CD4-positive, alpha-beta memory T cell (primary cell): Measurements from ENCODE around the gene CBL. TPM values are rescaled to one million over a fixed set of nuclear protein-coding genes. Genes with fewer than 3 reads are reported as not detected.
A peak's percentile ranks its signal among the peaks of the same experiment; 100 is the strongest.

Source experiments
- CTCF ChIA-PET: fragments of 350-600 bp; sonication (Branson Sonifier 250); formaldehyde crosslinking; loops from one replicate; lab custom pipeline; 2021; ENCODE audit warnings: inconsistent platforms; ENCODE audit not compliant: partially characterized antibody; lab: Charles Lee
- POLR2A ChIA-PET: fragments of 350-600 bp; sonication (Branson Sonifier 250); formaldehyde crosslinking; loops from one replicate; lab custom pipeline; 2021; ENCODE audit not compliant: partially characterized antibody; lab: Charles Lee
- DNase-seq, 5 donors: peaks; one replicate each; pipeline versions ENCODE4 v3.0.0 to v3.0.0-alpha.2; 2020 to 2022; ENCODE audit warnings: mixed read lengths in 1 of 5
- H3K27ac ChIP-seq: one replicate; pipeline ENCODE4 v1.7.0; 2013; ENCODE audit warnings: low read depth, low read length
- H3K27me3 ChIP-seq: 2 replicates; pipeline ENCODE4 v1.7.0; 2013; ENCODE audit warnings: mild to moderate bottlenecking, low read length, moderate library complexity; ENCODE audit not compliant: insufficient read depth
- H3K36me3 ChIP-seq: 2 replicates; pipeline ENCODE4 v1.7.0; 2013; ENCODE audit warnings: mild to moderate bottlenecking, low read length, moderate library complexity; ENCODE audit not compliant: insufficient read depth
- H3K4me1 ChIP-seq: 2 replicates; pipeline ENCODE4 v1.7.0; 2013; ENCODE audit warnings: mild to moderate bottlenecking, low read length, moderate library complexity; ENCODE audit not compliant: insufficient read depth
- H3K4me3 ChIP-seq, 2 donors: one replicate each; pipeline ENCODE4 v1.7.0; 2013; ENCODE audit warnings: low read length in 2 of 2, mild to moderate bottlenecking in 1 of 2
- H3K9me3 ChIP-seq, 2 donors: one replicate each; pipeline ENCODE4 v1.7.0; 2013; ENCODE audit warnings: low read length in 2 of 2, control low read depth in 1 of 2; ENCODE audit not compliant: control insufficient read depth in 1 of 2
- H3K27ac Mint-ChIP-seq, 7 donors: one replicate each; pipeline ENCODE4 v1.8.0; 2020 to 2021; ENCODE audit warnings: mixed read lengths in 7 of 7, mild to moderate bottlenecking in 6 of 7, inconsistent platforms in 3 of 7, moderate library complexity in 3 of 7
- H3K27me3 Mint-ChIP-seq, 2 donors: one replicate each; pipeline ENCODE4 v1.8.0; 2020 to 2021; ENCODE audit warnings: mixed read lengths in 2 of 2
- H3K36me3 Mint-ChIP-seq, 2 donors: one replicate each; pipeline ENCODE4 v1.8.0; 2020 to 2021; ENCODE audit warnings: mixed read lengths in 2 of 2, inconsistent platforms in 1 of 2, mild to moderate bottlenecking in 1 of 2
- H3K4me1 Mint-ChIP-seq, 4 donors: one replicate each; pipeline ENCODE4 v1.8.0; 2020 to 2021; ENCODE audit warnings: mixed read lengths in 4 of 4, mild to moderate bottlenecking in 1 of 4
- H3K4me3 Mint-ChIP-seq, 8 donors: one replicate each; pipeline ENCODE4 v1.8.0; 2020 to 2021; ENCODE audit warnings: mixed read lengths in 8 of 8, mild to moderate bottlenecking in 7 of 8, moderate library complexity in 6 of 8, inconsistent platforms in 3 of 8
- H3K9me3 Mint-ChIP-seq, 8 donors: one replicate each; pipeline ENCODE4 v1.8.0; 2020 to 2021; ENCODE audit warnings: mixed read lengths in 8 of 8, mild to moderate bottlenecking in 5 of 8, inconsistent platforms in 3 of 8, moderate library complexity in 1 of 8
- intact Hi-C: fragments of 100-400 bp; cut with micrococcal nuclease; formaldehyde crosslinking; loops from one replicate; pipeline ENCODE4 v1.15.1; 2023
- polyA plus RNA-seq, 2 donors: library from polyadenylated mRNA; unstranded; fragments of 300-500 nt; fragmentation: Illumina TruSeq; gene quantifications; one replicate each; pipeline ENCODE4 v1.2.3, GENCODE V29; 2021
- total RNA-seq, 2 experiments: library from RNA; stranded (reverse); gene quantifications; one replicate each; pipeline ENCODE4 v1.2.3, GENCODE V29; 2021

The CBL gene
- total and polyA plus RNA-seq, 4 experiments from 2014 or later: 3.6 to 39.8 (median 27.6) TPM

DNA sequence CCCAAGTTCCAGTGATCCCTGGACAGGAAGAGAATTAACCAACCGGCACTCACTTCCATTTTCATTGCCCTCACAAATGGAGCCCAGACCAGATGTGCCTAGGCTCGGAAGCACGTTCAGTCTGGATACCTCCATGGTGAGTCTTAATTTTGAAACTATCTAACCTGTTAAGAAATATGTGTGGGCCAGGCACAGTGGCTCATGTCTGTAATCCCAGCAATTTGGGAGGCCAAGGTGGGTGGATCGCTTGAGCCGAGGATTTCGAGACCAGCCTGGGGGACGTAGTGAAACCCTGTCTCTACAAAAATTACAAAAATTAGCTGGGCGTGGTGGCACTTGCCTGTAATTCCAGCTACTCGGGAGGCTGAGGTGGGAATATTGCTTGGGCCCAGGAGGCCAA lies 79.3 kb downstream of the CBL start:
- H3K27ac Mint-ChIP-seq: peak overlapping the region in 3 of 7 donors; percentile 12 to 60 (median 57)
- no peak overlapping the region for H3K4me3 Mint-ChIP-seq
- no peaks in the 10 kb centered on the region for H3K27me3 Mint-ChIP-seq
- H3K4me1 ChIP-seq: peaks cover 9% of the 10 kb centered on the region
- ChIA-PET CTCF (interaction anchor here (0.7 to 3.6 kb wide), 10 partner anchors 12 to 219 kb away, joined by 3 to 79 read pairs (median 14); partner anchors contain the start of genes CBL and VPS11), POLR2A (interaction anchor here (1.3 to 3.2 kb wide), 2 partner anchors 79 to 117 kb away, joined by 7 to 44 read pairs; partner anchors contain the start of genes CBL and NLRX1)
- H3K36me3 Mint-ChIP-seq: peaks cover 43 to 51% of the 10 kb centered on the region in 2 donors
- H3K9me3 ChIP-seq: no peaks in the 10 kb centered on the region
- H3K4me1 Mint-ChIP-seq: peaks cover 17 to 30% (median 20%) of the 10 kb centered on the region in 4 donors
- intact Hi-C loops: loop anchor here (2.0 kb wide), 2 partner anchors 23 to 89 kb away; no protein-coding TSS in a partner anchor
- peaks cover 31% of the 10 kb centered on the region for H3K36me3 ChIP-seq
- no peak for DNase-seq
- no peak overlapping the region for H3K4me3 ChIP-seq
- peaks cover 0 to 1% (median 0%) of the 10 kb centered on the region in 8 donors for H3K9me3 Mint-ChIP-seq
- H3K27ac ChIP-seq: no peak overlapping the region
- H3K27me3 ChIP-seq: no peaks in the 10 kb centered on the region

DNA sequence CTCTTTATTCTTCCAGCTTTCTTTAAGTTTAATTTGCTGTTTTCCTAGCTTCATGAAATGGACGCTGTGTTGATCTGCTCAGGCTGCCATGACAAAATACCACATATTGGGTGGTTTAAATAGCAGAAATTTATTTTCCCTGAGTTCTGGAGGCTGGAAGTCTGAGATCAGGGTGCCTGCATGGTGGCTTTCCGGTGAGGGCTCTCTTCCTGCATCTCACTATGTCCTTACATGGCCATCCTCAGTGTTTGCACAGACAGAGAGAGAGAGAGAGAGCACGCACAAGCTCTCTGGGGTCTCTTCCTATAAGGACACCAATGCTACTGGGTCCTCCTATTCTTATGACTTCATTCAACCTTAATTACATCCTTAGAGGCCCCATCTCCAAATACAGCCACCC lies 82.1 kb downstream of the CBL start:
- Mint-ChIP-seq H3K27ac (peak overlapping the region in 1 of 7 donors; percentile 36), H3K4me1 (peaks cover 9 to 16% (median 12%) of the 10 kb centered on the region in 4 donors), H3K4me3 (no peak overlapping the region), H3K9me3 (peaks cover 0 to 3% (median 0%) of the 10 kb centered on the region in 8 donors), H3K27me3 (no peaks in the 10 kb centered on the region), H3K36me3 (peaks cover 44 to 52% of the 10 kb centered on the region in 2 donors)
- ChIA-PET POLR2A (interaction anchor here (0.6 kb wide), 1 partner anchor 186 kb away, joined by 3 read pairs; the partner anchor contains the start of gene DPAGT1), CTCF (interaction anchor here (0.7 to 1.3 kb wide), 4 partner anchors 11 to 92 kb away, joined by 3 to 5 read pairs (median 3); partner anchors contain the start of gene CBL)
- H3K36me3 ChIP-seq: peaks cover 31% of the 10 kb centered on the region
- no peaks in the 10 kb centered on the region for H3K27me3 ChIP-seq
- intact Hi-C loops: no loop called here
- H3K4me1 ChIP-seq: peaks cover 9% of the 10 kb centered on the region
- no peak overlapping the region for H3K27ac ChIP-seq
- DNase-seq: no peak
- no peaks in the 10 kb centered on the region for H3K9me3 ChIP-seq
- no peak overlapping the region for H3K4me3 ChIP-seq

DNA sequence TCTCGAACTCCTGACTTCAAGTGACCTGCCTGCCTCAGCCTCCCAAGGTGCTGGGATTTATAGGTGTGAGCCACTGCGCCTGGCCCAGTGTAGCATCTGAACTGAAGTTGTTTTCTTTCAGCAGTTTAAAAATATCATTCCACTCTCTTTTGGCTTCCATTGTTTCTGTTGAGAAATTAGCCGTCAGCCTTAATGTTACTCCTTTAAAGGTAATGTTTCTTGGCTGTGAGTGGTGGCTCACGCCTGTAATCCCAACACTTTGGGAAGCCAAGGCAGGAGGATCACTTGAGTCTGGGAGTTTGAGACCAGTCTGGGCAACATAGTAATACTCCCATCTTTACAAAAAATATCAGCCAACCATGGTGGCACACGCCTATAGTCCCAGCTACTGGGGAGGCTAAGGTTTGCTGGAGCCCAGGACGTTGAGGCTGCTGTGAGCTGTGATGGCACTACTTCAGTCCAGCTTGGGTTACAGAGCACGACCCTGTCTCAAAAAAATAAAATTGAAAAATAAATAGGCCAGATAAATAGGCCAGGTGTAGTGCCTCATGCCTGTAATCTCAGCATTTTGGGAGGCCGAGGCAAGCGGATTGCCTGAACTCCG lies 84.9 kb downstream of the CBL start:
- H3K27me3 ChIP-seq: no peaks in the 10 kb centered on the region
- Mint-ChIP-seq H3K4me3 (no peak overlapping the region), H3K4me1 (peaks cover 0 to 4% (median 1%) of the 10 kb centered on the region in 4 donors), H3K36me3 (peaks cover 40 to 57% of the 10 kb centered on the region in 2 donors), H3K27me3 (no peaks in the 10 kb centered on the region), H3K9me3 (peaks cover 0 to 3% (median 0%) of the 10 kb centered on the region in 8 donors), H3K27ac (no peak overlapping the region)
- intact Hi-C loops: no loop called here
- DNase-seq: no peak
- no peaks in the 10 kb centered on the region for H3K4me1 ChIP-seq
- POLR2A ChIA-PET: interaction anchor here (0.9 to 1.6 kb wide), 2 partner anchors 47 to 85 kb away, joined by 3 to 8 read pairs; partner anchors contain the start of gene CBL
- CTCF ChIA-PET: interaction anchor here (1.2 to 1.8 kb wide), 2 partner anchors 32 to 85 kb away, joined by 3 to 4 read pairs; partner anchors contain the start of gene CBL
- H3K27ac ChIP-seq: no peak overlapping the region
- H3K36me3 ChIP-seq: peaks cover 20% of the 10 kb centered on the region
- no peak overlapping the region for H3K4me3 ChIP-seq
- no peaks in the 10 kb centered on the region for H3K9me3 ChIP-seq

DNA sequence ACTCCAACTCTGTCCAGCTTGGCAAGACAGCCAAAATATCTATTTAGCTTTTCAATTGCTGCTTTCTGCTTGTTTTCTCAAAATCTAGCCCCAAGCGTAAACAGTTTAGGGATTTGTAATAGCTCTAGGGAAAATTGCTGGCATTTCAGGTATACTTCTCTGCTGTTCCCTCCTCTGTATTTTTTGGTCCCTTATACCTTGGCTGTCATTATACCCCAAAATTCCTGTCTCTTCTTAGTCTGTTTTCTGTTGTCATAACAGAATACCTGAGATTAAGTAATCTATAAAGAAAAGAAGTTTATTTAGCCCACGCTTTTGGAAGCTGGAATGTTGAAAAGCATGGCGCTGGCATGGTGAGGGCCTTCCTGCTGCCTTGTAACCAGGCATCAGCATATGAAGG lies 87.3 kb downstream of the CBL start:
- Mint-ChIP-seq H3K9me3 (peaks cover 0 to 3% (median 0%) of the 10 kb centered on the region in 8 donors), H3K4me1 (no peaks in the 10 kb centered on the region), H3K4me3 (no peak overlapping the region), H3K27ac (no peak overlapping the region), H3K27me3 (no peaks in the 10 kb centered on the region), H3K36me3 (peaks cover 43 to 58% of the 10 kb centered on the region in 2 donors)
- Histone ChIP-seq H3K4me1 (no peaks in the 10 kb centered on the region), H3K27me3 (no peaks in the 10 kb centered on the region), H3K27ac (no peak overlapping the region), H3K4me3 (no peak overlapping the region), H3K9me3 (no peaks in the 10 kb centered on the region), H3K36me3 (peaks cover 25% of the 10 kb centered on the region)
- intact Hi-C loops: no loop called here
- ChIA-PET POLR2A (no interaction called here), CTCF (interaction anchor here (1.0 to 1.4 kb wide), 4 partner anchors 10 to 96 kb away, joined by 3 to 4 read pairs (median 3); no protein-coding TSS in a partner anchor)
- no peak for DNase-seq

DNA sequence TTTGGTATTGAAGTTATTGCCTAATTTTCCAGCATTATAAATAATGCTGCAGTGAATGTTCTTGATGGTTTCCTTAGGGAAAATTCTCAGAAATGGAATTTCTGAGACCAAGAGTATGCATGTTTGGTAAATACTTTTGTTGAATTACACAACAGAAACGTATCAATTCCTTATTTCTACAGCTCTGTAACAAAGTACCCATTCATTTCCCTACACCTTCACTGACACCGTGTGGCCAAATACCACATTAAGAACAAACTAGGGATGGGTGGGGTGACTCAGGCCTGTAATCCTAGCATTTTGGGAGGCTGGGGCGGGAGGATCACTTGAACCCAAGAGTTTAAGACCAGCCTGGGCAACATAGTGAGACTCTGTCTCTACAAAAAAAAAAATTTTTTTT lies 89.0 kb downstream of the CBL start:
- POLR2A ChIA-PET: no interaction called here
- DNase-seq: no peak
- Histone ChIP-seq H3K4me3 (no peak overlapping the region), H3K27me3 (no peaks in the 10 kb centered on the region), H3K4me1 (no peaks in the 10 kb centered on the region), H3K9me3 (no peaks in the 10 kb centered on the region), H3K36me3 (peaks cover 38% of the 10 kb centered on the region), H3K27ac (no peak overlapping the region)
- Mint-ChIP-seq H3K36me3 (peaks cover 51 to 64% of the 10 kb centered on the region in 2 donors), H3K4me3 (no peak overlapping the region), H3K27ac (no peak overlapping the region), H3K4me1 (no peaks in the 10 kb centered on the region), H3K9me3 (peaks cover 0 to 3% (median 0%) of the 10 kb centered on the region in 8 donors), H3K27me3 (no peaks in the 10 kb centered on the region)
- CTCF ChIA-PET: no interaction called here
- intact Hi-C loops: no loop called here

DNA sequence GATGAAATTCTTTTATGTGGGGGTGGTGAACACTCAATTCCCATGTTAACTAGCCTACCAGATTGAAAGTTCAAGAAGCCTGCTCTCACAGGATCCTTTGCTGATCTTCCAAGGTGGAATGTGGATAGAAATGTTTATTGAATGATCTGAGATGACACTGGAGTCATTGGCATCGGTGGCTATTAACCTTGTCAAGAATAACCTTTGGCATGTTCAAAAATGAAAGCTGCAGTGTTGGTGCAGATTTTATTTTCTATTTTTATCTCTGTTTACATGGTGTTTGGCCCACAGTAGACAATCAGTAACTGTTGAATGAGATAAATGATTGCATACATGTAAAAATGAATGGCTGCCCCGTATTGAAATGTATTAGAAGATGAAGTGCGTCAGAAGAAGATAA lies 91.8 kb downstream of the CBL start:
- Mint-ChIP-seq H3K4me1 (peaks cover 0 to 2% (median under 1%) of the 10 kb centered on the region in 4 donors), H3K9me3 (no peaks in the 10 kb centered on the region), H3K4me3 (no peak overlapping the region), H3K27me3 (no peaks in the 10 kb centered on the region), H3K36me3 (peaks cover 67 to 80% of the 10 kb centered on the region in 2 donors), H3K27ac (no peak overlapping the region)
- DNase-seq: no peak
- Histone ChIP-seq H3K36me3 (peaks cover 64% of the 10 kb centered on the region), H3K4me3 (no peak overlapping the region), H3K4me1 (no peaks in the 10 kb centered on the region), H3K27ac (no peak overlapping the region), H3K27me3 (no peaks in the 10 kb centered on the region), H3K9me3 (no peaks in the 10 kb centered on the region)
- POLR2A ChIA-PET: interaction anchor here (0.7 to 1.3 kb wide), 2 partner anchors 14 to 23 kb away, joined by 4 to 5 read pairs; no protein-coding TSS in a partner anchor
- intact Hi-C loops: no loop called here
- CTCF ChIA-PET: interaction anchor here (0.8 to 13.7 kb wide), 5 partner anchors 12 to 129 kb away, joined by 3 to 86 read pairs (median 3); no protein-coding TSS in a partner anchor

DNA sequence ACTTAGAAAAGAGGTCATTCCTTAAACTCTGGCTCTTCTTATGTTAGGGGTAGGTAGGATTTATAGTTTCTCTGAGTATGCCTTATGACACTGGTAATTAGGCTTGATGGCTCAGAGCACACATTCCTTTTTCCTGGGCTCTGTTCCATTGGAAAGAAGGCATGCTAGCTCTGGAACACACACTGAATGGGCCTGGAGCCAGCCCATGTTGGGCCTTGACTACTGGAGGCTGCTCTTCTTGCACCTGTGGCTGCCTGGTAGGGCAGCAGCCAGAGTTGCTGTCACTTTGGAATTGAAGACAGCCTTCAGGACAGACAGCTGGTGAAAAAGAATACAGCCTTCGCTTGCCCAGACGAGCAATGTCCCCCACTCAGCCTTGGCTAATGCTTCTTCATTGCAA lies 92.6 kb downstream of the CBL start:
- H3K27me3 Mint-ChIP-seq: no peaks in the 10 kb centered on the region
- POLR2A ChIA-PET: no interaction called here

More for the DNA sequence above, 92.6 kb downstream of the CBL start:
- no peak for DNase-seq
- Mint-ChIP-seq H3K4me1 (peaks cover 0 to 2% (median under 1%) of the 10 kb centered on the region in 4 donors), H3K27ac (no peak overlapping the region), H3K36me3 (peaks cover 70 to 83% of the 10 kb centered on the region in 2 donors), H3K9me3 (no peaks in the 10 kb centered on the region), H3K4me3 (no peak overlapping the region)
- Histone ChIP-seq H3K27me3 (no peaks in the 10 kb centered on the region), H3K4me1 (no peaks in the 10 kb centered on the region), H3K9me3 (no peaks in the 10 kb centered on the region), H3K4me3 (no peak overlapping the region), H3K27ac (no peak overlapping the region), H3K36me3 (peaks cover 72% of the 10 kb centered on the region)
- CTCF ChIA-PET: interaction anchor here (13.7 kb wide), 1 partner anchor 24 kb away, joined by 86 read pairs; no protein-coding TSS in a partner anchor
- intact Hi-C loops: no loop called here
